Measurements from ENCODE around the gene GAS7.
"Not testable (repeated sequence)": the region's sequence is repeated elsewhere in the genome, so short reads cannot be mapped to it uniquely, and the experiment has no call there.

The GAS7 gene

DNA sequence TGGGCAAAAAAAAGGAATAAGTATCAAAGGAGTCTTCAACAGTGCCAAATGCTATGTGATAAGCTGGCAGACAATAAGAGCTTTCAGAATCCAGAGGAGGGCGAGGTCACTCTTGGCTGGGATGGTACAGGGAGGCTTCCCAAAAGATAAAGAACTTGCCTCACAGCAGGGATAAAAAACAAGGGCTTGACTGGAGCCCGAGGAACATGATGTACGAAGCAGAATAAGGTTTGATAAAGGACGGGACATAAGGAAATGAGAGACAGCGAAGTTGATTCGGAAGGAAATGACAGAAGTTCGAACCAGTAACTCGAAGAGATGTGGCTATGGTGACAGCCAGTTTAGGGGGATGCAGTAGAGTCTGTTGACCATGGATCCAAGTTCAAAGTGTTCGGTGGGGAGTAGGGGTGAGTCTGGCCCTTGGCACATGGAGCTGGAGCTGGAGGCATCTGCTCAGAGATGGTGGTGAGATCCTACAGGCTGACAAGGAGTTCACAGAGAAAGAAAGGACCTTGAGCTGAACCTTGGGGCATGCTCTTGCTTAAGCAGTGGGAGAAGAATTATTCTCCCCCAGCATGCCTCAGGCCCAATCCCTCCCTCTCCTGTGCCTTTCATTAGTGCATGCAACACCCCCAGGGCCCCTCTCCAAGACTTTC lies 155.7 kb downstream of the GAS7 start:
- no peak for DNase-seq

DNA sequence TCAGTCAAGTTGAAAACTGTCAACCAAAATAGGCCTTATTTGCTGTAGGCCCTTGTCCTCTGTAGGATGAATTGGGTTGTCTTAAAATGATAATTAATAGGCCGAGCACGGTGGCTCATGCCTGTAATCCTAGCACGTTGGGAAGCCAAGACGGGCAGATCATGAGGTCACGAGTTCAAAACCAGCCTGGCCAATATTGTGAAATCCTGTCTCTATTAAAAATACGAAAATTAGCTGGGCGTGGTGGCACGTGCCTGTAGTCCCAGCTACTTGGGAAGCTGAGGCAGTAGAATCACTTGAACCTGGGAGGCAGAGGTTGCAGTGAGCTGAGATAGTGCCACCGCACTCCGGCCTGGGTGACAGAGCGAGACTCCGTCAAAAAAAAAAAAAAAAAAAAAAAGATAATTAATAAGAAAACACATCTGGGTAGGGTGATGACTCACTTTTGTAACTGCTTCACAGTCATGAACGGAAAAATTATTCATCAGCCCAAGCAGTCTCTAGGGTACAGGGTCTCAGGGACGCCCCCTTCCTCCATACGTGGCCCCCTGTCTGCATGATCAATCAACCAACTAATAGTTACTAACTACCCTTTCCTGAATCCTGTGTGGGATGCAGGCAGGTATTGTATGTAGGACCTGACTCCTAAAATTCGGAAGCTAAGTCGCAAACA lies 156.4 kb downstream of the GAS7 start:
- no peak for DNase-seq

DNA sequence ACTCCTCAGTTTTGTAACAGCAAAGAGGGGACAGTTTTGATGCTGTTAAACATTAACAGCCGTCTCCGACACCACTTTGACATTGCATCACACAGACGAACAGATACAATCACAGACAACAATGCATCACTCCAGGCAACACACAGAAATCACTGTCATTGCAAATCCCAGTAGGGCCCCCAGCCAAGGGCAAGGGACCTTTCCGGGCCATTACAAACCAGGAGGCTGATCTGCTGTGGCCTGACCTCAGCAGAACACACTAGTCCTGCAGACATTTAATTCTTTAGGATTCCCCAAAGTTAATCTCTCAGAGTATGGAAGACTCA lies 157.2 kb downstream of the GAS7 start:
- DNase-seq = no peak

DNA sequence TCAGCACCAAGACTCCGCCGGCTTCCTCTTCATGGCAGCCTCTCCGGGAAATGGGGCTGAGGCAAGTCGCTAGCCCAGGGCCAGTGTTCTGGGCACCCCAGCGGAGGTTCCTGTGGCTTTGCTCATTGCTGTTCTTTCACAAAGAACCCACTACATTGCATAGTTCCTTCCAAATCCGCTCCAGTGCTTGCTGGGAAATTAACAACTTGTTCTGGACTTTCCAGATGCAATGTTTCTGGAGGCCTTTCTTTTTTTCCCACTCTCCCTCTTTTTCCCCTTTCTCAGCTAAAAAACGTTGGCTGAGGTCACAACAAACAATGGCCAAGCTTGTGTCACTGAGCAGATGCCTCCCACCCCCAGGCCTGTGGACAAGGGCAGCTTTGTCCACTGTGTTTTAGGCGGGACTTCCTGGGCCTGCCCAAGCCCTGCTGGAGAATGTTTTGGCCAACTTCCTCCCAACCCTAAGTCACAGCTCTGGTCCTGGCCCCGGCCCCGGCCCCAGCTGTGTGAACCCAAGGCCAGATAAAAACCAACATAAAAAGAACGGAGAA lies 161.8 kb downstream of the GAS7 start:
- no peak for DNase-seq

DNA sequence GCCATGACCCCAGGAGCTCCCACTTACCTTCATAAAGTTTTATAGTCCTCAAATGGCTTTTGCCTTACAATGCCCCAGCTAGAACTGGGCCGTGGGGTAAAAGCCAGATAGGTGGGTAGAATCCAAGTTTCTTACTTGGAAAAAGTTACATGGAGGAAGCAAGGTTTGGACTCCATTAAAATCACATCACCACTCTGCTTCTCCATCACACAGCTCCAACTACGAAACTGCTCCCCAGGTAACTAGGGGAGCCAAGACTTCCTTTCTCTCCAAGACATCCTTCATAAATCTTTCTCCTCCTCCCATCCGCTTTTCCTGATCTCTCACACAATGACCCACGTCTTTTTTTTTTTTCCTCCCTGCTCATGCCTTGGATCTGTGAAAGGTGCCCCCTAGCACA lies 162.5 kb downstream of the GAS7 start:
- no peak for DNase-seq

DNA sequence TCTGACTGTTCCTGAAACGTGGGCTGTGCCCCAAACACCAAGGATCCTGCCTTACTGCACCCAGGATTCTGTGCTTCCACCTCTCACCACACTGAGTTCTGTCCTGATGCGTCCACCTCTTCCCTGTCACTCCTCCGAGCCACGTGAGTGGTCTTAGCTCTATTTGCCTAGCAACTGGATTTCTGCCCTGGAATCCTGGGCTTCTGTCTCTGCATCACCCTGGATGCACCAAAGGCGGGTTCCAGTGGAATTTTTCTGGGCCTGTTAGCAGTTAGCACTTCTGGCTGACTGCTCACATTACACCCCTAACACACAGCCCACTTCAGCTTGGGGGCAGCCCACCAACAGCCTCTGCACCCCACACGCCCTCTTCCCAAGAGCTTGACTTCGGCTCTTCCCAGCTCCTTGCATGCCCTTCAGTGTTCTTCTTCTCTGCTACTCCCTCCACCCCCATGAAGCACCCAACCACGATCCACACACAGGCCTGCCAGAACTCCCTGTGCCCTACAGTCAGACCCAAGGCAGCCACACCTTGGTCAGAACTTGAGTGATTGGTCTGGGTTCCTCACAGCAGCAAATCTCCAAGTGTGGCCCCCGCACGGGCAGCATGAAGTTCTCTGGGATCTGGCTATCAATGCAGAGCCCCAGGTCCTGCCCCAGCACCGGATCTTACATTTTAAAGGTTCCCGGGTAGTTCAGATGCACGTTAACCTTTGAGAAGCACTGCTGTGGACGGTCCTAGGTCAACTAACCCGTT lies 163.5 kb downstream of the GAS7 start:
- DNase-seq = no peak

DNA sequence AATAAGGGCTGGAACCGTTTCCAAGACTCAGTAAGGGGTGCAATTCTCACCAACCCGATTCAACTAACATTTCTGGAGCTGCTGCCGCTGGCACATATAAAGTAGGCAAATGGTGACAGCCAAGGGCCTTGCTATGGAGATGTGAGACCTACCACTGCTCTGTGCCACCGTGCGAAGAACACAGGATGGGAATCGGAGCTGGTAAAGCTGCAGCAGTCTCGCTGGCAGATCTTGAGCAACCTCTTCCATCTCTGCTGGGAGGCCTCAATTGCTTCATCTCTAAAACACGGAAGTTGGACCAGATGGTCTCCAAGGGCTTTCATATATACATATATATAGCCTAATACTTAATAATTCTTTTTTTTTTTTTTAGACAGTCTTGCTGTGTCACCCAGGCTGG lies 164.4 kb downstream of the GAS7 start:
- DNase-seq = no peak

DNA sequence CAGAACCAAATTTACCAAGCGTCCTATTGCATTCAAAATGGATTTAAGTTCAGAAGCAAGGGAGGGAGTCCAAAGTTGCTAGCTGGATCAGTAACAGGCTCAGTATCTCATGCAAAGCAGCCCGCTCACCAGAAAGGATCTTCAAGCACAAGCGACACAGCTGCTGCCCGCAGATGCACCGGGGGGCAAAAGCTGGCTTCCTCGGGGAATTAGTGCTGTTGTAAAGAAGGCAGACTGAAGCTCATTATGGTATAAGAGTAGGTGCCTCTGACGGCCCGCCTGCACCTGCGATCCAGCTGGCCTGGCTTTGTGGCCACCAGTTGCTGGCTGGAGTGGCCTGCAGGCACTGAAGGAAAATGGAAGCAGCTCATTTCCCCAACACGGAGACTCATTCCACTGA lies 165.0 kb downstream of the GAS7 start:
- DNase-seq = no peak

DNA sequence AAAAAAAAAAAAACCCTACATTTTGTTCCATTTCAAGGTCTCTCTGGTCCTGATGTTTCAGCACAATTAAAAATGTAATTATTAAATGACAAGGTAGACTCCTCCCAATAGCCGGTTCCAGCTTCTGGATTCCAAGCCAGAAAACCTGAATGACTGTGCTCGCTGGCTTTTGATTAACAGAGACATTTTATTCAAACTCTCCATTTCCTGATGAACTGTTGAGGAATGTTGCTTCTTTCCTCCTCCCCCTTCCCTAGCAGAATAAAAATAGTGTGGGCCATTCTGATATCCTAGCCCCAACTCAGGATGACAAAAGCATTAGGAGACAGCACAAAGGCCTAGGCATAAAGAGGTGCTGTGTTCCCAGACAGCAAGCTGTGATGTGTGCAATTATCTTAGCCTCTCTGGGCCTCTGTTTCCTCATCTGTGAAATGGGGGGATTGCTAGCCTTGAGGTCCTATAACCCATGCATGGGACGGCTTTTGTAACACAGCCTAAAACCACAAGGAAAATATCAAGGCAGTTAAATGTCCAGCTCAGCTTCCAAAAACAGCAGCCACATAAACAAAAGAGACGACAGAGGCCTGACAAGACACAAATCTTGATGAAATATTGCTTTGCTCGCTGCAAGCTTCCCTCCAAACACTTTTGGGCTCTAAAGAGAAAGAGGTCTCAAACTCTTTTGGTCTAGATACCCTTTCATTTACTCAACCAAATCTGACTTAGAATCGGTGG lies 166.1 kb downstream of the GAS7 start:
- DNase-seq = no peak

DNA sequence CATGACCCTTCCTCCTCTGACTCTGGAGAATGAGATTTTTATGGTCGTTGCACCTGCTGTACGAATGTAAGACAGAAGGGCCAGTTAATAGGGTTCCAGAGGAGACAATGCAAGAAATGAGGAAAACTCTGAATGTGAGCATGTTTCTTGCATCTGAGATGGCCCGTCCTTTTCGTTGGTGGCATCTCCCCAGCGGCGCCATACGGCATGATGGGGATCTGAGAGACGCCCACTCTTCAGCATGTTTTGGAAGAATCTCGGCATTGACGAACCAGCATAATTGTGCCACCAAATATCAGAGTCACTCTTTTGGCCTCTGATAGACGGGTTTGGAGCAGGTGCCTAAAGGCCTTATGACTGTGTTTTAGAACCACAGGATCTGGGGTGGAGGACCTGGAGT lies 166.8 kb downstream of the GAS7 start:
- DNase-seq = no peak

DNA sequence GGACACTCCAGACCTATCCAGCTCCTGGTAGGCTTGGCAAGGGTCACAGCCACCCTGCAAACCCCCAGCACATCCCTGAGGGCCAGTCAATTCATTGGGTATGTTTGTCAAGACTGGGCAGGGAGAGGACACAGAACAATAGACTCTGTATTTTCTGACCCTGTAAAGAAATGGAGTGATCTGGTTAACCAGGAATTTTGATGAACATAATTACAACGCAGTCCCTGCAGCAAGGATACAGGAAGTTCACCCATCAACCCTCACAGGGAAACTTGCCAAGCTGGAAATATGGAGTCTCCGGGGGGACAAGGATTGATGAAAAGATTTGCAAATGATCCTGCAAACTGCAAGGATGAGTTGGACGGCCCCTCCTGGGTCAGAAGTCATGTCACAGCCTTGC lies 167.3 kb downstream of the GAS7 start:
- DNase-seq = no peak

DNA sequence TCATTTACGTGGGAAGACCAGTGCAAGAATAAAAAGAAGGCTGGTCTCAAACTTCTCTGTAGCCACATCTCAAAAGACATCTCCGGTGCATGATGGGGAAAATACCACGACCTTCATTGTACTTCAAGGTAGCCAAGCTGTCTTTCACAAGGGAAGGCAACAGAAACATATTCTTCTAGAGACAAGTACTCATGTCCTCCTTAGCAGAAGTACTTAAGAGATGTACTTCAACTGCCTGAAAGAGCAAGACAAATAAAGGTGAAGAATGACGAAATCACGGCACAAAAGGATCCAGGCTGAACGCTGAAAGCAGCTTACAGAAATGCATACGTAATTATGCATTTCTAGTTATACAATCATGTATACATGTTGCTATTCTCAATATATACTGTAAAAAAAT lies 169.3 kb downstream of the GAS7 start:
- DNase-seq = no peak

DNA sequence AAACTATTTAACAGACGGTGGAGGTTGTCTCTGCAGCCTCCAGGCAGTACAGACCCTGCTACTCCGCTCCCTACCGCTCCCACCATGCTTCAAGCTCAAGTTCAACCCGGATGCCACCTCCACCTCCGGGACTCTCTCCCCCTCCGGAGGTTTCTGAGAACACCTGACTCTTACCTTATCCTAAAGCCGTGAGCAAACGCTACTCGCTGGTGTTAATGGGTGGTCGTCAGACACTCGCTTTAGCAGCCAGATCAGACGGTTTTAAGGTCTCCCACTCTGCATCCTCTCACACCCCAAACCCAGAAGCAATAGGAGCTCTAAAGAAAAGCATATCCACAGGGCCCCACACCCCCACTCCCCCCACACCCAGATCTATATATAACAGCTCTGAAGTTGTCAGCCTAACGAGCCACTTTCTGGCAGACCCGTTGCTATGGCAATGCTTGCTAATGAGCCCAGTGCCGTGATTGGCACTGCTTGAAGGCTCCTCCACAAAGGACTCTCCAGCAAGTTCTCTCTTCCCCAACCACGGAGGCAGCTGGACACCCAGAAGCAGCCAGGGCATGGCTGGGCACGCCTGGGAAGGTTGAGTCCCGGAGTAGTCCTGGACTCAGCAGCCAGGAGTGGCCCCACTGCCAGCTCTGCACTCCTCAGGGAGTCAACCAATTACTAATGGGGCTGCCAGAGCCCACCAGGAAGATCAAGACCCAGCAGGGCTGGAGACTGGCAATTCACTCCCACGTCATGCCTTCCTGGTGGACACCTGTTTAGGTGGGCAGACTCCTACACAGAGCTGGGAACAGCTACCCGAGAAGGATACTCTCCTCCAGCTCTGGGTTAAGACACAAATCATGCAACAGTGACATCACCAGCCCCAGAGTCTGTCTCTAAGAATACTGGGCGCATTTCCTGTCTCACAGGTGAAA lies 172.2 kb downstream of the GAS7 start:
- no peak for DNase-seq

DNA sequence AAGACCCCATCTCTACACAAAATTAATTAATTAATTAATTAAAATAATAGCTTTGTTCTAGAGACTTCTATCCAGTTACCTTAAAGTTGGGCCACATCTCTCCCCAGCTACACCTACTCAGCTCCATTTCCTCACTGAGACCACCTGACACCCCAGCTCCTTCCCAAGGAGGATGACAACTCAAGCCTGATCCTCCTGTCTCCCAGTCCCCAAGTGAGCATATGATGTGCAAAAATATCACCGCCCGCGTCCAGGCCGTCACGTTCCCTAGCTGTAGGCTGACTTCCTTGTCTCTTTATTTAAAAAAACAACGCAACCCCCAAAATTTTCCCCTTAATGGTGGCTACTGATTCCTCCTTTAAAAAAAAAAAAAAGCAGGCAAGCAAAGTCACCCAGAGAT lies 173.2 kb downstream of the GAS7 start:
- DNase-seq = no peak

DNA sequence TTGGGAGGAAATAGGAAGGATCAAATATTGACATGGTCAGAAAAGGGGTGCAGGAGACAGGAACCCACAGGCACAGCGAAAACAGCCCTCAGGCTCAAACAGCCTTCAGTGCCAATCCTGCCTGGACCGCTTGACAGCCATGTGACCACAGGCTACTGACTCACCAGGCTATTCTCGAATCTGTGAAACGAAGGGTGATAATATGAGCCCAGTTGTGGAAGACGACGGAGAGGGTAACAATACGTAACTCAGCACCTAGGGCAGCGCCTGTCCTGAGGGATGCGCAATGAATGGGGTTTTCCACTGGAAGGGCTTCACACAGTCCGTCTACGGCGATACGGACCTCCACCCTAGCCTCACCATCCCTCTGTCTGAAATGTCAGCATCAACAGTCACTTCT lies 176.0 kb downstream of the GAS7 start:
- DNase-seq = no peak

DNA sequence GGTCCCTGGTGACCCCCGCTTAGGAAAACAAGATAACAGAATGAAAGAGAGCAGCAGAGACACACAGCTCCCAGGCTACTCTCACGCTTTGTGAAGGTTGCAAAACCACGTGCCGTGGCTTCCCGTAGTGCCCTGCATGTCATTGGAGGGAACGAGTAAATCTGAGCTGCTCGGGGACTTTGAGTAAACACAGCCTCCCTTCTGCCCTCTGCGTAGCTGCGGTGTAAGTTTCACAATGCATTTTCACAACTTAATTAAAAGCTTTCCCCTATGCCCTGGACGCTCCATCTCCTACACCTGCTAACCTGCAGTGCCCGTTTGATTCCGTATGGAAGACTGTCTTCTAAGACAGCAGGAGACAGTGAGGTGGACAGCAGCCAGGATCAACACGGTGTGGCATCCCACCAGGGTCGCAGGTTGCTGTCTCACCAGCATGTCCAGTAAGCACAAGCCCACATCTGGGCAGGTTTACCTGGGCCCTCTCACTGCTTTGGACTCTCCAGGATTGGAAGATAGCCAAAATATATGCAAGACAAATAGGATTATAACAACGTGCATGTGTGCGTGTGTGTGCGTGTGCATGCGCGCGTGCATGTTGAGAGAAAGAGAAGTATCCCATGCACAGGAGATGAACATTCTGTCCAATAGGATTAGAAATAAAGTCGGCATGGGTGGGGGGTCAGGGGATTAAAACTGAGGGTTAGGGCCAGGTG lies 177.0 kb downstream of the GAS7 start:
- no peak for DNase-seq

DNA sequence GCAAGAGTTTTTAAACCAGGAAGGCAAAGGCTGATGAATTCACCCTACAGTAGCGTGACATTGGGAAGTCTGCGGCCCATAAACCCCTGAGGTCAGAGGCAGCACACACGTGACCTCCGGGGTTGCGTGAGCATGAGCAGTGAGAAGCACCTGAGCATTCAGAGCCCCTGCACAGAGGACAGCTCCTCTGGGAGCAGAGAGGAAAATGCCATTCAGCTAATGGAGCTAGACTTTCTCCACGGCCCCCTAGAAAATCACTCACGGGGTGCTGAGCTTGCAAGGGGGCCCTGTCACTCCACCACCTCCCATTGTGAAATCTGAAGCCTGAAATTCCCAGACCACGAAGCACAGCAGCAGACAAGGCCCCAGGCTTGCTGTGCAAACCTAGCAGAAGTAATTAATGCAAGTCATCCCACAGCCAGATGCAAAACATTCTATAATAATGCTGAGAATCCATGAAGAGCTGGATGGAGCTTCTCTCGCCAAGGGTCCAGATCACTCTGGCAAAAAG lies 178.4 kb downstream of the GAS7 start:
- DNase-seq = no peak

DNA sequence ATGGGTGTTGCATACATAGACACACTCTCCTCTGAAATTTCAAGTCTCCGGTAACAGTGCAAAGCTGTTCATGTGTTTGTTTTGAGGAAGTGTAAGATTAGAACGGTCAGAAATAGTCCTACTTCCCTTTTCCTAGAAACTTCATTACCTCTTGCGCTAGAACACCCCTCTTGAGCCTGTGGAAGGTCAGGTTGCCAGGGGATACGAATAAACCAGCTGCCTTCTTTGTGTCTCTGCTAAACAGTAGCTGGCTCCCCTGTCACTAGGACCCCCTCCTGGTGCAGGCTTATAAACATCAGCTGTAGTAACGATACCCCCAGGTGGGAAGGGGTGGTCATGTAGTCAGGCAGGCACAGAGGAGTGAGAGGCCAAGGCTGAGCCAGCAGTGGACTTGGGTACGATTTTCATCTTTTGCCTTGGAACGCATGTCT lies 179.9 kb downstream of the GAS7 start:
- DNase-seq = no peak

DNA sequence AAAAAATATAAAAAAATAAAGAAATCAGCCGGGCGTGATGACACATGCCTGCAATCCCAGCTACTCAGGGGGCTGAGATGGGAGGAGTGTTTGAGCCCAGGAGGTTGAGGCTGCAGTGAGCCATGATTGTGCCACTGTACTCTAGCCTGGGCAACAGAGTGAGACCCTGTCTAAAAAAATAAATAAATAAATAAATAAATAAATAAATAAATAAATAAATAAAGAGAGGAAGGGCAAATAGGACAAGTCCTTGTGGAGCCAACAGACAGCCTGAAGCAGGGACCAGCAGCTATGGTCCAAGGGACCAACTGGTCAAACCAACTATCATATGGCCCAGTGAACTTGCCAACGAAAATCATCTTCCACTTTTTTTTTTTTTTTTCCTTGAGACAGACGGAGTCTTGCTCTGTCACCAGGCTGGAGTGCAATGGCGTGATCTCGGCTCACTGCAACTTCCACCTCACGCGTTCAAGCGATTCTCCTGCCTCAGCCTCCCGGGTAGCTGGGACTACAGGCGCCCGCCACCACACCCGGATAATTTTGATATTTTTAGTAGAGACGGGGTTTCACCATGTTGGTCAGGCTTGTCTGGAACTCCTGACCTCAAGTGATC lies 181.3 kb downstream of the GAS7 start:
- not testable (repeated sequence) for DNase-seq

DNA sequence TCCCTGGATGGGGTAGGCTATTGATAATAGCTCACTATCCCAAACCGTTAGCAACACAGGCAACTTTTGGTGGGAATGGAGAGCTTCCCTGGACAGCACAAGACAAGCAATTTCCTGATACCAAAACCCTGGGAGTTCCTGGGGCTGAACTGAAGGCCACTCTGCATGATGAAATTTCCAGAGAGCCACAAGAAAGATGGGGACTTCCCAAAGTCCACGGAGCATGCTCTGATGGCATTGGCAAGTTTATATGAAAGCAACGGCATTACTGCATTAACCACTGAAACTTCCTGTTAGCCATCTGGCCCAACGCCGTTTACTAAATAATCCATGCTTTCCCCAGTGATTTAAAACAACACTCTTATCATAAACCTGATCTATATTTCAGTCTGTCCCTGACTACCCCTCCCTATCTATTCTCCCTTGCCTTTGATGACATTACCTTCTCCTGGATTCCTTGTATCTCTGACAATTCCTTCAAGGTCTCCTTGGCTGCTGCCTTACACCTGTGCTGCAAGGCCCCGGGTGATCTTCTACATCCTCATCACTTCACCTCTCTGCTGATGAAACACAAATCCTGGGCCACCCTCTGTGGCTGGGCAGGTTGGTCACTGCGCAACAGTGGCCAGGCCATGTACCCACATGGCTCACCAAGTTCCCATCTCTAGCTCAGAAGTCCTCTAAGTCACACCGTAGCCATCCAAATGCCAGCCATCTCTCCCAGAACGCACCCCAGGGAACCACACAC lies 184.9 kb downstream of the GAS7 start:
- DNase-seq = no peak
